Measurements from ENCODE around the gene MMAA.

MMAA gene

GRCh38 chr4:145703850-145704497 is 84.8 kb downstream of the MMAA start:
- in situ Hi-C loops (cut with MboI; ENCODE audit: low sequenced_read_pairs, unreplicated experiment): no loop called here
- no peak for DNase-seq (ENCODE audit: low spot score)
- TF ChIP-seq CTCF (IDR thresholded peaks at IDR 0.05; ENCODE audit: borderline replicate concordance, control extremely low read depth, extremely low read depth, insufficient read depth, missing control alignments): no peak

GRCh38 chr4:145709336-145709735 is 90.2 kb downstream of the MMAA start:
- no peak for TF ChIP-seq CTCF (IDR thresholded peaks at IDR 0.05; ENCODE audit: borderline replicate concordance, control extremely low read depth, extremely low read depth, insufficient read depth, missing control alignments)
- no peak for DNase-seq (ENCODE audit: low spot score)
- in situ Hi-C loops (cut with MboI; ENCODE audit: low sequenced_read_pairs, unreplicated experiment): no loop called here
